GM12874 (cell line): Measurements from ENCODE around the gene SMIM15.

Experiments used
- TF ChIP-seq, protein P1 (sequence below): IDR thresholded peaks from 2 replicates; pipeline ENCODE4 v1.5.1; 2011; ENCODE audit warnings: low read depth, mild to moderate bottlenecking, control low read depth, low read length, moderate library complexity; ENCODE audit not compliant: insufficient read depth

The SMIM15 gene

GRCh38 chr5:61162010-61162831, at the start of gene SMIM15:
Gene SMIM15 (minus strand): TSS chr5:61162468. CDS start chr5:61160171, 2,297 bp downstream.
- TF ChIP-seq, protein P1, sequence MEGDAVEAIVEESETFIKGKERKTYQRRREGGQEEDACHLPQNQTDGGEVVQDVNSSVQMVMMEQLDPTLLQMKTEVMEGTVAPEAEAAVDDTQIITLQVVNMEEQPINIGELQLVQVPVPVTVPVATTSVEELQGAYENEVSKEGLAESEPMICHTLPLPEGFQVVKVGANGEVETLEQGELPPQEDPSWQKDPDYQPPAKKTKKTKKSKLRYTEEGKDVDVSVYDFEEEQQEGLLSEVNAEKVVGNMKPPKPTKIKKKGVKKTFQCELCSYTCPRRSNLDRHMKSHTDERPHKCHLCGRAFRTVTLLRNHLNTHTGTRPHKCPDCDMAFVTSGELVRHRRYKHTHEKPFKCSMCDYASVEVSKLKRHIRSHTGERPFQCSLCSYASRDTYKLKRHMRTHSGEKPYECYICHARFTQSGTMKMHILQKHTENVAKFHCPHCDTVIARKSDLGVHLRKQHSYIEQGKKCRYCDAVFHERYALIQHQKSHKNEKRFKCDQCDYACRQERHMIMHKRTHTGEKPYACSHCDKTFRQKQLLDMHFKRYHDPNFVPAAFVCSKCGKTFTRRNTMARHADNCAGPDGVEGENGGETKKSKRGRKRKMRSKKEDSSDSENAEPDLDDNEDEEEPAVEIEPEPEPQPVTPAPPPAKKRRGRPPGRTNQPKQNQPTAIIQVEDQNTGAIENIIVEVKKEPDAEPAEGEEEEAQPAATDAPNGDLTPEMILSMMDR: no peak

DNA sequence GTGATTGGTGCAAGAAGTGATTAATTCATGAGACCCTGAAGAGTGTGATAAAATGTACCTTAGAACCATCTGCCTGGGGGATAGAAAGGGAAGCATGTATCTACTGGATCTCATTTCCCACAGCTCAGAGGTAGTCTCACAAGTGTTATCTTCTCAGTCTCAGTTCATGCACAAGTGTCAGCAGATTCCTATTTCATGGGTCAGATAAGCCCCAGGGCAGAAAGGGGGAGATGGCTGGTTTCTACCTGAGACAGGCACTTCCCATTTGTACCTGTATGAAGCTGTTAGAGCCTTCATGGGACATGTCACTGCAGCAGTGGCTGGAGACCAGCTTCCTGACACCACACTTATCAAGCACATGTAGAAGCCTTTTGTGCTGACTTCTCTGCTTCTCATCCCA, 45.6 kb upstream of the SMIM15 start:
- TF ChIP-seq, protein P1: no peak

GRCh38 chr5:61205013-61205412, 42.7 kb upstream of the SMIM15 start:
- TF ChIP-seq, protein P1: no peak

- TF ChIP-seq, protein P1: no peak
These were observed 39.9 kb upstream of the SMIM15 start for GRCh38 chr5:61202213-61202612.

DNA sequence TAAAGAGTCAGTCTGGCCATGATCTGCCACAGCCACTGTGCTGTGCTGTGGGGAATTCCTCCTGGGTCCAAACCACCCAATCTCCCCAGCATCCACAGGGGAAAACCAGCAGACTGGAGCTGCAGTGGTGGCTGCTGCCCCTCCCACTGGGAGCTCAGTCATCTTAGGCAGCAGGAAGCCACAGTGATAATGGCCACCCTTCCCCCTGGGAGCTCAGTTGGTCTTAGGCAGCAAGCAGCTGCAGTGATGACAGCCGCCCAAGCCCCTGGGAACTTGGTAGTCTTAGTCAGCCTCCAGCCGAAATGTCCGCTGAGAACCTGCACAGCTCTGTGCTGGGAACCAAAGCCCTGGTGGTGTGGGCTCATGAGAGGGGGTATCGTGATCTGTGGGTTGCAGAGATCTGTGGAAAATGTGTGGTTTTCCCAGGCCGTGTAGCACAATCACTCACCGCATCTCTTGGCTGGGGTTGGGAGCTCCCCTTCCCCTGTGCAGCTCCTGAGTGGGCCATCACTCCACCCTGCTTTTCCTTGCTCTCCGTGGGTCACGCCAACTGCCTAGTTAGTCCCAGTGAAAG, 38.4 kb upstream of the SMIM15 start:
- TF ChIP-seq, protein P1: no peak

- TF ChIP-seq, protein P1: no peak
These were observed 36.3 kb upstream of the SMIM15 start for GRCh38 chr5:61198606-61199005.

DNA sequence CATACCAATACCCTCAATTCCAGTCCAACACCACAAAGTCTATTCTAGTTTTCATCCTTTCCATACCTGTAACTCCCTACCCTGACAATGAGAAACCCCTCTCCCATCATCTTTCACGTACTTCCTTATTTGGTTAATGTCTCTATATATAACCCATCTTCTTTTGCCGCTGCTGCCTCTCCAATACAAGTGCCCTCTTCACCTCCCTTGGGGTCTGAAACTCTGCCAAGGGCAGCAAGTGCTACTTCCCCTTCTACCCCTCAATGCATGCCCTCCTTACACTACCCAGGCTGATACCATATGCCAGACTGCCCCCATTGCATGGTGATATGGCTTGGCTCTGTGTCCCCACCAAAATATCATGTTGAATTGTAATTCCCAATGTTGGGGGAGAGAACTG, 24.4 kb upstream of the SMIM15 start:
- TF ChIP-seq, protein P1: no peak
